GM19468 (cell line): ENCODE data around the gene CCR4.
"Not testable (repeated sequence)": the region's sequence is repeated elsewhere in the genome, so short reads cannot be mapped to it uniquely, and the experiment has no call there.

Source experiments
- ATAC-seq: cut with Tn5 transposase; IDR thresholded peaks from one replicate; pipeline ENCODE4 v1.9.1; 2021; ENCODE audit warnings: mild to moderate bottlenecking, moderate library complexity, moderate number of reproducible peaks; ENCODE audit not compliant: unreplicated experiment; ENCODE audit errors: extremely low read depth

The CCR4 gene

GRCh38 chr3:32951410-32951811, at the start of gene CCR4:
TSS of gene CCR4 (plus strand) at chr3:32951644. CDS start at chr3:32953423, 1,779 bp downstream.
- ATAC-seq, result no peak

GRCh38 chr3:32902887-32903371, 48.5 kb upstream of the CCR4 start:
- peak; percentile 83 for ATAC-seq

GRCh38 chr3:32903953-32904352, 47.5 kb upstream of the CCR4 start:
- no peak for ATAC-seq

GRCh38 chr3:32909999-32910398, 41.4 kb upstream of the CCR4 start:
- no peak for ATAC-seq

- ATAC-seq, result no peak
These were observed 40.5 kb upstream of the CCR4 start for GRCh38 chr3:32910954-32911353.

- no peak for ATAC-seq
These were observed 39.4 kb upstream of the CCR4 start for GRCh38 chr3:32912046-32912445.

GRCh38 chr3:32913790-32914446, 37.5 kb upstream of the CCR4 start:
- no peak for ATAC-seq

GRCh38 chr3:32919920-32920319, 31.5 kb upstream of the CCR4 start:
- no peak for ATAC-seq

- no peak for ATAC-seq
These were observed 29.4 kb upstream of the CCR4 start for GRCh38 chr3:32922078-32922477.

GRCh38 chr3:32930161-32930560, 21.3 kb upstream of the CCR4 start:
- no peak for ATAC-seq

- not testable (repeated sequence) for ATAC-seq
These were observed 20.2 kb upstream of the CCR4 start for GRCh38 chr3:32931273-32931672.

- ATAC-seq, result no peak
These were observed 17.2 kb upstream of the CCR4 start for GRCh38 chr3:32934150-32934742.

GRCh38 chr3:32937331-32937730, 14.1 kb upstream of the CCR4 start:
- ATAC-seq, result no peak

- ATAC-seq, result not testable (repeated sequence)
These were observed 11.7 kb upstream of the CCR4 start for GRCh38 chr3:32939531-32940284.

- ATAC-seq, result no peak
These were observed 10.7 kb upstream of the CCR4 start for GRCh38 chr3:32940726-32941125.

- no peak for ATAC-seq
These were observed 6.3 kb upstream of the CCR4 start for GRCh38 chr3:32945136-32945535.

GRCh38 chr3:32945598-32945997, 5.8 kb upstream of the CCR4 start:
- ATAC-seq, result not testable (repeated sequence)

- no peak for ATAC-seq
These were observed 4.3 kb upstream of the CCR4 start for GRCh38 chr3:32946973-32947788.

- ATAC-seq, result no peak
These were observed 3.6 kb upstream of the CCR4 start for GRCh38 chr3:32947789-32948238.
